Stimulated activated CD4-positive, alpha-beta T cell treated with anti-CD3 and anti-CD28 coated beads, TNF-alpha, amount 100 ng/mL, for 24 hours (primary cell): ENCODE measurements around the gene CTDSPL.
"Not testable (repeated sequence)": the region's sequence is repeated elsewhere in the genome, so short reads cannot be mapped to it uniquely, and the experiment has no call there.

ENCODE experiments used
- DNase-seq, 3 experiments: peaks; one replicate each; pipeline ENCODE4 v3.0.0-alpha.2; 2020; ENCODE audit warnings: low read depth in 3 of 3

The CTDSPL gene, protein sequence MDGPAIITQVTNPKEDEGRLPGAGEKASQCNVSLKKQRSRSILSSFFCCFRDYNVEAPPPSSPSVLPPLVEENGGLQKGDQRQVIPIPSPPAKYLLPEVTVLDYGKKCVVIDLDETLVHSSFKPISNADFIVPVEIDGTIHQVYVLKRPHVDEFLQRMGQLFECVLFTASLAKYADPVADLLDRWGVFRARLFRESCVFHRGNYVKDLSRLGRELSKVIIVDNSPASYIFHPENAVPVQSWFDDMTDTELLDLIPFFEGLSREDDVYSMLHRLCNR

GRCh38 chr3:37861620-37862041 is at the start of gene CTDSPL:
TSS of gene CTDSPL (plus strand) at chr3:37861880. CDS start at chr3:37862200, 320 bp downstream.
- no peak for DNase-seq

DNA sequence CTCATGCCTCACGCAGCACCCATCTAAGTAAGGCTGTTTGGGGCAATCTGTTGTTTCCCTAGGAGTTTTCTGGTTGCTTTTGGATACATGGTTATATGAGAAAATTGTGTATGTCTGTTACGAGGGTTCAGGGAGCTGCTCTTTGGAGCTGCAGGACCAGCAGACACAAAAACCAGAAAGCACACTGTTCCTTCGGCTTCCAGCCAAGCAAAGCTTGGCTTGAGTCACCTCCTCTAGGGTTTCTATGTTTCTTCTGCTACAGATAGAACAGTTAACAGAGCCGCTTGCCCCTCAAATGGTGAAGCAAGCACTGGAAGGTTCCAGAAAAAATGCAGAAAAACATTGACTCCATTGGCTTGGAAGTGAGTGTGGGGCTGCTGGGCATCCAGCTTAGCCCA is 49.2 kb upstream of the CTDSPL start:
- no peak for DNase-seq

- DNase-seq: no peak
Observed at GRCh38 chr3:37813403-37813802, 48.3 kb upstream of the CTDSPL start.

DNA sequence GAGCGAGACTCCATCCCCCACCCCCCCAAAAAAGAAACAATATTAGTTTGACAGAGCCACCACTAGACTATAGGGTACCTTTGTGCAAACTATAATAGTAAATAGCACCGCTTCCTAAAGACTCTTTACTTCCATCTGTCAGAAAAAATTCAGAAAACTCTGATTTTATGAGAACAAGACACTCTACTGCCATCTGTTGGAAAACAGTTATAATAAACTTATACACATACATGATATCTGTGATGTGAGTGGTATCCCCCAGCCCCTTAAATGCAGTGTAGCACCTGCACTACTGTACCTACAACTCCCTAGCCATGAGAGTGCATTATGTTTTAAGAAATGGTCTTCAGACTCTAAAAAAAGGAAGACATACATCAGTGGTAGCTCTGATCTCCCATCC is 47.1 kb upstream of the CTDSPL start:
- no peak for DNase-seq

DNA sequence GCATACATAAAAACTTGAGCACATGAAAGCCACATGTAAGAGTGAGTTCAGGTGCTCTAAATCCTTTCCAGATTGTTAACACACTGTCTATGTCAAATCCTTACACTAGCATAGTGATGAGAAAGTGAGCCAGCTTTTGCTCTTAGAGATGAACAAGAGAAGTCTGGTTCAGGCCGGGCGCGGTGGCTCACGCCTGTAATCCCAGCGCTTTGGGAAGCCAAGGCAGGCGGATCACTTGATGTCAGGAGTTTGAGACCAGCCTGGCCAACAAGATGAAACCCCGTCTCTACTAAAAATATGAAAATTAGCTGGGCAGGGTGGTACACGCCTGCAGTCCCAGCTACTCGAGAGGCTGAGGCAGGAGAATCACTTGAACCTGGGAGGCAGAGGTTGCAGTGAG is 46.5 kb upstream of the CTDSPL start:
- not testable (repeated sequence) for DNase-seq

DNA sequence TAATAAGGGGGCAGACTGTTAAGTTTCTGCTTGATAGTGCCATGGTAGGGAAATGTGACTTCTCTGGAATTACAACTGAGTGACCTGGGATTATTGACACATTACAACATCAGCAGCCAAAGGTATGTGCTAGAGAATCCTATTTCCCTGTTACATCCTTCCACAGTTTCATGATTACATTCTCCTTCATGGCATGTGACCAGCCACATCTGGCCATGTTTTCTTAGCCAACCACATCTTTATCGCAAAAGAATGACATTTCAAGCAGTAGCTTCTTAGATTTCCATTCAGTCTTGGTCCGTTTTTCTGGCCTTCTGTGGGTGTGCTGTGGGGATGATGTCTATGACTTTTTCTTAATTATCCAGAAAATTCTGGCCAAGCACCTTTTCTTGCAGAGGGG is 45.4 kb upstream of the CTDSPL start:
- no peak for DNase-seq

DNA sequence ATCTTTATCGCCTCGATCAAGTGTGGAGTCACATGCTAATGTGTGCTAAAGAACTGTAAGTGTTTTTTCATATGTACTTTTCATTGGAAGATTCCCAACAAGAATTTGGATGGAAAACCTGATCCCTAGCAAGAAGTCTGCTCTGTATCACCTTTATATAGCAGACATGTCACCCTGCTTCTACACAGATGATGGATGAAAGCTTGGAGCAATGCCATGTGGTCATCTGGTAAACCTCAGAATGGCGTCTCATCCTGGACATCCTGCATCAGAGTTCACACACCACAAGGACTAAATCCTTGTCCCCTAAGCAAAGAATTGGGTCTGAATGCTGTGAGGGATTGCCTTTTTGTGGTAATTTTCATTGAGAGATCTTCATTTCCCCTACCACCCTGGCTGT is 42.1 kb upstream of the CTDSPL start:
- DNase-seq: no peak

GRCh38 chr3:37820286-37820685 is 41.4 kb upstream of the CTDSPL start:
- DNase-seq: no peak

- DNase-seq: no peak
Observed at GRCh38 chr3:37823189-37823588, 38.5 kb upstream of the CTDSPL start.

DNA sequence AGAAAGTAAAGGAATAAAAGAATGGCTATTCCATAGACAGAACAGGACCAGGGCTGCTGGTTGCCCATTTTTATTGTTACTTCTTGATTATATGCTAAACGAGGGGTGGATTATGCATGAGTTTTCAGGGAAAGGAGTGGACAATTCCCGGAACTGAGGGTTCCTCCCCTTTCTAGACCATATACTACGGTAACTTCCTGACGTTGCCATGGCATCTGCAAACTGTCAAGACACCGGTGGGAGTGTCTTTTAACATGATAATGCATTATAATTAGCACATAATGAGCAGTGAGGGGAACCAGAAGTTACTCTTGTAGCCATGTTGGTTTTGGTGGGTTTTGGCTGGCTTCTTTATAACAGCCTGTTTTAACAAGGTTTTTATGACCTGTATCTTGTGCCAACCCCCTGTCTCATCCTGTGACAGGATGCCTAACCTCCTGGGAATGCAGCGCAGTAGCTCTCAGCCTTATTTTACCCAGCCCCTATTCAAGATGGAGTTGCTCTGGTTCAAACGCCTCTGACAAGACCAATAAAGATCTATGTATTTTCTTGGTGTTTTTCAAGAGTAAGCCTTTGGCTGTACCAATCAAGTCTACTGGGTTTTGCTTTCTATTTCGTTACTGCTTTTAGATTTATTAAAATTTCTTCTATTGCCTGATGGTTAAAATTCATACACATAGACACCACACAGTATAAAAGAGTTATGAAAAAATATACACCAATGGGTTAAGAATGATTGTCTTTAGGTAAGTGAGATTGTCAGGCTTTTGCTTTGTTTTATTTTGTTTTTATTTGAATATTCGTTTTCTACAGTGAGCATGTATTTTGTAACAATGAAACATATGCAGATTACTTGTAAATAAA is 37.4 kb upstream of the CTDSPL start:
- DNase-seq: no peak

DNA sequence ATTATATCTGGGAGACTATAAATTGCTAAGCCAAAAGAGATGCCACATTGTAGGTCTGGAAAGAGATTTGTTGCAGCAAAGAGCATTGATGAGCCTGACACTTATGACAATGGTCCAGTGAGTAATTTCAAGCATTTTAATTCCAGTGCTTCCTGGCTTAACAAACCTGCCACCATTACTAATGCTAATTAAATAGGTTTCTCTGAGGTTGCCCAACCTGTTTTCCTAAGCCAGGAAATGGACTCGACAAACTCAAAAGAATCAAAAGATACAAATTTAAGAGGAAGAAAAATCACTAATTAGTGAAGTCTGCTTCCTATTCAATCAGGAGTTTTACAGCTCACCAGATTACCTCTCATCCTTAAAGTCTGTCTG is 36.7 kb upstream of the CTDSPL start:
- DNase-seq: no peak

DNA sequence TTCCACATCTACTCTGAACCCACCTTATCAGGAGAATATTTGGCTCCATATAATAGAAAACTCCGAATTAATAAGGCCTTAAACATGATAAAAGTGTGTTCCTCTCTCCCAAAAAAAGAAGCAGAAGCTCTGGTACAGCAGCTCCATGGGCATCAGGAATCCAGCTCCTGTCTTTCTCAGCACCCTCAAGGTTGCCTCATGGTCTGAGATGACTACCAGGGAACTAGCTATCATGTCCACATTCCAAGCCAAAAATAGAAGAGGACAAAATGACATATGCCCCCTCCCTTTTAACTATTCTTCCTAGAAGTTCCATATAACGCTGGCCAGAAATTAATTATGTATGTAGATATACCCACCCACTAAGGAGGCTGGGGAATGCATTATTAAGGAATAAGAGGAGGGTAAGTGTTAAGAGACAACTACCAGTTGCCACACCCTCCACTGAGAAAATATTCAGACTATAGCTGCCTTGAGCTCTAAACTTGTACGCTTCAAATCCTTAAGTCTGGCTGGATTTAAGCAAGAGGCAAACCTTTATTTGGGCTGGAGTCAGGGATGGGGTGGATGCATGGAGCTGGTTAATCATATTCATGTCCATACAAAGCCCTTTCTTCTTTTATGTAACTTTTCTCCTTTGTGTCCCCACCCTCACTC is 35.8 kb upstream of the CTDSPL start:
- no peak for DNase-seq

DNA sequence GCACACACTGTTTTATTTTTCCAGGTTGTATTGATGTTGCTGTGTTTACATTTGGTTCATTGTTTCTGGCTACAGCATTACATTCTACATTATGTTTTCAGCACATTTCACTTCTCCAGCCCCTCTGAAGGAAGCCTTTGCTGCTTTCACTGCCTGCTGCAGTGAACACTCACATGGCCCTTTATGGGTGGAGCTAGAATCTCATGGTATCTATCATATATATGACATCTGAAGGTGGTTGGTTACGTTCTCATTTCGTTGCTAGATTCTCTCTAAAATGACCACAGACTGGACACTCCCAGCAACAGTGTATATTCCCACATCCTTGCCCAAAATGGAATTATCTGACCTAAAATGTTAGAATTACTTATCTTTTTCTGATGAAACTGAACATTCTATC is 35.2 kb upstream of the CTDSPL start:
- DNase-seq: no peak

DNA sequence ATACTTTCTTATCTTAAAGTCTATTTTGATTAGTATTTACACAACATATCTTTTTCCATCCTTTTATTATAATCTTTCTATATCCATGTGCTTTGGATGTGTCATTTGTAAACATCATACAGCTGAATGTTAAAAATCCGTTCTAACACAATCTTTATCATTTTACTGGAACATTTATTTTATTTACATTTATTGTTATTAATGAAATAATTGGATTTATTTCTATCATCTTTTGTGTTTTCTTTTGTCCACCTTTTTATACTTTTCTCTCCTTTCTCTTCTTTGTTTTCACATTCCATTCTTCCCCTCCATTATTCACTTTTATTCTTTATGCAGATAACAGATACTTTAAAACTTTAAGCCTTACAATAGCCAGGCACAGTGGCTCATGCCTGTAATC is 34.7 kb upstream of the CTDSPL start:
- no peak for DNase-seq

- DNase-seq: no peak
Observed at GRCh38 chr3:37832480-37832879, 29.2 kb upstream of the CTDSPL start.

DNA sequence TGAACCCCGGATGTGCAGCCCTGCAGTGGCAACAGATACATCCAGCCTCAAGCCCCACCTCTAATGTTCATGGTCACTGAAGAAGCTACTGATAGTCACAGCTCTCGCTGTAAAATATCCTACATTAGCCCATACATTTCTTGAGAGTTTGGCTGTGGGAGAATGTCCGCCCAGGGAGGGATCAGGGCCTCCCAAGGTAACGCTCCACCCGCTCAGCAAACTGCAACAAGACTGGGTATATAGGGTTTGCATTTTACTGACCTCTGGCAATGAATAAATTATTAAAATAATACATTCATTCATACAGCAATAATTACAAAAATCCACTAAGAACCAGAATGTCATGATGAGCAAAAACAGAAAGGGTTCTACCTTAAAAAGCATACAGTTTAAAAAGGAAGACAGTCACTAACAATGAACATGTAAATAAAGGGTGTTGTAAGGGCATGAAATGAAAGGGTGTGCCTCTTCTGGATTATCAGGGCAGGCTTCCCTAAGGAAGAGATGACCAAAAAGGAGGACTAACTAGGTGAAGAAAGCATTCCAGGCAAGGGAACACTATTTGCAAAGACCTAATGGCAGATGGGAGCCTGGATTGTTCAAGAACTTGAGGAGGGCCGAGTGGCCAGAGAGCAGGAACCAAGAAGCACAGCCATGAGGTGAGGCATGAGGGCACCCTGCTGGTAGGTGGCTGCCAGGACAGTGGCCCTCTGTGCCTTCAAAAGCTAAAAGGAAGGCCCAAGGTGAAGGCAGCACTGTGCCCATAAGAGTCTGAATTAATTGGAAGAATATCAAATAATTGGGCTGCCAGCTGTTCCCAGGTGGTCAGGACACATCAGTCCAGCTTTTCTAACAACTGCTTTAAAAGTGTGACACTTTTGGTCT is 28.1 kb upstream of the CTDSPL start:
- no peak for DNase-seq

- DNase-seq: no peak
Observed at GRCh38 chr3:37836589-37836988, 25.1 kb upstream of the CTDSPL start.

- DNase-seq: no peak
Observed at GRCh38 chr3:37847689-37848088, 14.0 kb upstream of the CTDSPL start.

- no peak for DNase-seq
Observed at GRCh38 chr3:37849146-37849923, 12.3 kb upstream of the CTDSPL start.

DNA sequence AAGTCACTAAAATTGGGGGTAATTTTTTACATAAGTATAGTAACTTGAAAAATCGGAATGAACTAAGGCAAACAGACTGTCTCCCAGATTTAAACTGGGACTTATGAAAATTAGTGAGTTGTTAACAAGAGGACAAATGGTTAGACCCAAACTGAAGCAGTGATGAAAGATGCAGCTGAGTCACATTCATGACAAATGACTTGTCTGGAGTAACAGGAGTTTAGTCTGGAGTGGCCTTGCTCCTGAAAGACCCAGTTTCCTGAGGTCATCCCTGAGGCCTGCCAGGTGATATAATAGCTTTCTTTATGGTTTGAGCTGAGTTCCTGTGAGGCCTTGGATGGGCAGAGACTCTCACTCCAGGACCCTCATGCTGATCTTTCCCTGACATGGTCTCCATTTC is 9.6 kb upstream of the CTDSPL start:
- no peak for DNase-seq

GRCh38 chr3:37852771-37853170 is 8.9 kb upstream of the CTDSPL start:
- DNase-seq: no peak
